ENCODE results near the gene RNF20.

Gene RNF20

GRCh38 chr9:101509572-101509971, 24.1 kb upstream of the RNF20 start:
- ATAC-seq, result no peak
- no peak for TF ChIP-seq ESRRG (CRISPR knock-in tag; IDR thresholded peaks at IDR 0.05)
- TF ChIP-seq, protein P1, sequence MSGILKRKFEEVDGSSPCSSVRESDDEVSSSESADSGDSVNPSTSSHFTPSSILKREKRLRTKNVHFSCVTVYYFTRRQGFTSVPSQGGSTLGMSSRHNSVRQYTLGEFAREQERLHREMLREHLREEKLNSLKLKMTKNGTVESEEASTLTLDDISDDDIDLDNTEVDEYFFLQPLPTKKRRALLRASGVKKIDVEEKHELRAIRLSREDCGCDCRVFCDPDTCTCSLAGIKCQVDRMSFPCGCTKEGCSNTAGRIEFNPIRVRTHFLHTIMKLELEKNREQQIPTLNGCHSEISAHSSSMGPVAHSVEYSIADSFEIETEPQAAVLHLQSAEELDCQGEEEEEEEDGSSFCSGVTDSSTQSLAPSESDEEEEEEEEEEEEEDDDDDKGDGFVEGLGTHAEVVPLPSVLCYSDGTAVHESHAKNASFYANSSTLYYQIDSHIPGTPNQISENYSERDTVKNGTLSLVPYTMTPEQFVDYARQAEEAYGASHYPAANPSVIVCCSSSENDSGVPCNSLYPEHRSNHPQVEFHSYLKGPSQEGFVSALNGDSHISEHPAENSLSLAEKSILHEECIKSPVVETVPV (CRISPR knock-in tag; IDR thresholded peaks at IDR 0.05), result no peak
- TF ChIP-seq, protein P2, sequence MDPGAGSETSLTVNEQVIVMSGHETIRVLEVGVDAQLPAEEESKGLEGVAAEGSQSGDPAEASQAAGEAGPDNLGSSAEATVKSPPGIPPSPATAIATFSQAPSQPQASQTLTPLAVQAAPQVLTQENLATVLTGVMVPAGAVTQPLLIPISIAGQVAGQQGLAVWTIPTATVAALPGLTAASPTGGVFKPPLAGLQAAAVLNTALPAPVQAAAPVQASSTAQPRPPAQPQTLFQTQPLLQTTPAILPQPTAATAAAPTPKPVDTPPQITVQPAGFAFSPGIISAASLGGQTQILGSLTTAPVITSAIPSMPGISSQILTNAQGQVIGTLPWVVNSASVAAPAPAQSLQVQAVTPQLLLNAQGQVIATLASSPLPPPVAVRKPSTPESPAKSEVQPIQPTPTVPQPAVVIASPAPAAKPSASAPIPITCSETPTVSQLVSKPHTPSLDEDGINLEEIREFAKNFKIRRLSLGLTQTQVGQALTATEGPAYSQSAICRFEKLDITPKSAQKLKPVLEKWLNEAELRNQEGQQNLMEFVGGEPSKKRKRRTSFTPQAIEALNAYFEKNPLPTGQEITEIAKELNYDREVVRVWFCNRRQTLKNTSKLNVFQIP (CRISPR knock-in tag; IDR thresholded peaks at IDR 0.05; ENCODE audit: borderline replicate concordance, low read depth), result no peak
- no peak for TF ChIP-seq ZFP30 (CRISPR knock-in tag; IDR thresholded peaks at IDR 0.05)
- TF ChIP-seq PATZ1 (CRISPR knock-in tag; IDR thresholded peaks at IDR 0.05; ENCODE audit: borderline replicate concordance), result no peak
- no peak for TF ChIP-seq ZNF70 (CRISPR knock-in tag; IDR thresholded peaks at IDR 0.05)
- no peak for TF ChIP-seq CSDC2 (CRISPR knock-in tag; IDR thresholded peaks at IDR 0.05)
- TF ChIP-seq ZC3H10 (CRISPR knock-in tag; IDR thresholded peaks at IDR 0.05), result no peak
- TF ChIP-seq ISL1 (CRISPR knock-in tag; IDR thresholded peaks at IDR 0.05), result no peak
- TF ChIP-seq ZFP3 (CRISPR knock-in tag; IDR thresholded peaks at IDR 0.05), result no peak

DNA sequence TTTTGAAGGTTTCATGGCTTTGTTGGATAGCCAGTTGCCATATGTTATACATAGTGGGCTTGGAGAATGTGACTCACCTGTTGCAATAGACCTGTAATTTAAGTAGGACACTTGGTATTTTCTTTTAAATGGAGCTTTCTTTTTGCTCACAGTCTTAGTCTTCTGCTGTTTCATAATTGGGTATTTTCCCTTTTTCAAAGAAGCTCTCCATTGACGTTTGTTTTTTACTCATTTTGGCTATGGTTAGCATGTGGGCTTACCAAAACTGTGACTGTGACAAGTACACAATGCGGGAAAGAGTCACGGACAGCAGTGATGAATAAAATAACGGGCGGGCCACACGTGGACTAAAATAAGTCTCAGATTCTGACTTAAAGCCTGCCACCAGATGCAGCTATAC, 23.2 kb upstream of the RNF20 start:
- no peak for ATAC-seq

More for the DNA sequence above, 23.2 kb upstream of the RNF20 start:
- TF ChIP-seq ESRRG (CRISPR knock-in tag; IDR thresholded peaks at IDR 0.05) (no peak), TCF4 (CRISPR knock-in tag; IDR thresholded peaks at IDR 0.05; ENCODE audit: borderline replicate concordance) (no peak), TSHZ2 (CRISPR knock-in tag; IDR thresholded peaks at IDR 0.05) (no peak), CREB5 (CRISPR knock-in tag; IDR thresholded peaks at IDR 0.05; ENCODE audit: low read depth) (no peak), RARB (CRISPR knock-in tag; IDR thresholded peaks at IDR 0.05) (no peak), PATZ1 (CRISPR knock-in tag; IDR thresholded peaks at IDR 0.05; ENCODE audit: borderline replicate concordance) (no peak), BACH2 (CRISPR knock-in tag; IDR thresholded peaks at IDR 0.05; ENCODE audit: borderline replicate concordance) (no peak), PPARA (CRISPR knock-in tag; IDR thresholded peaks at IDR 0.05; ENCODE audit: borderline replicate concordance) (no peak), ISL1 (CRISPR knock-in tag; IDR thresholded peaks at IDR 0.05) (no peak), ZC3H10 (CRISPR knock-in tag; IDR thresholded peaks at IDR 0.05) (no peak), ZNF8 (CRISPR knock-in tag; IDR thresholded peaks at IDR 0.05) (no peak), ZNF565 (CRISPR knock-in tag; conservative IDR thresholded peaks at IDR 0.05; ENCODE audit: low read depth) (no peak), ZFP3 (CRISPR knock-in tag; IDR thresholded peaks at IDR 0.05) (no peak), SNAI2 (CRISPR knock-in tag; IDR thresholded peaks at IDR 0.05) (no peak)
- TF ChIP-seq, protein P2 (CRISPR knock-in tag; IDR thresholded peaks at IDR 0.05; ENCODE audit: borderline replicate concordance, low read depth), result no peak
